K562 (cell line): ENCODE data around the gene GALNS. TPM values are rescaled to one million over a fixed set of nuclear protein-coding genes. Genes with fewer than 3 reads are reported as not detected.

ENCODE experiments used
- JUND ChIP-seq, 2 experiments: IDR thresholded peaks; 2 replicates in 1 of 2; 3 replicates in 1 of 2; pipeline ENCODE4 v1.6.1; 2011; ENCODE audit warnings: borderline replicate concordance in 2 of 2, low read depth in 2 of 2, low read length in 2 of 2, improper control_type of control experiment in 1 of 2, missing biosample characterization in 1 of 2, missing genetic modification characterization in 1 of 2, missing genetic modification reagents in 1 of 2
- L3MBTL2 ChIP-seq: fragments of 450-650 bp; IDR thresholded peaks from 2 replicates; pipeline ENCODE4 v1.6.1; 2016; ENCODE audit warnings: mild to moderate bottlenecking, moderate library complexity
- ZFP36 ChIP-seq: fragments of 150-350 bp; IDR thresholded peaks from 2 replicates; pipeline ENCODE4 v1.6.1; 2018; ENCODE audit warnings: low read length, low read depth; ENCODE audit not compliant: partially characterized antibody
- ZNF217 ChIP-seq: sonication (generic); formaldehyde crosslinking; IDR thresholded peaks from 2 replicates; pipeline ENCODE4 v1.8.0; 2022; ENCODE audit warnings: mild to moderate bottlenecking, missing genetic modification reagents
- polyA plus RNA-seq, 8 experiments: library from polyadenylated mRNA; depleted of rRNA in 4 of 8; stranded (reverse) in 5 of 8; unstranded in 3 of 8; fragments of >200 nt; fragmentation: Nextera tagmentation in 2 of 8; fragmentation: Illumina TruSeq in 1 of 8; extraction: Ambion mirVana in 2 of 8; extraction: Trizol in 1 of 8; gene quantifications; 2 replicates each; pipeline versions ENCODE4 v1.2.1 to v1.2.3, GENCODE V29; 2011 to 2014; ENCODE audit warnings: inconsistent platforms in 1 of 8, missing spikeins in 1 of 8
- total RNA-seq, 7 experiments: library from RNA; depleted of rRNA in 6 of 7; stranded (reverse); fragments of >200 nt in 6 of 7; fragmentation: Illumina TruSeq in 2 of 7; extraction: Trizol in 2 of 7; gene quantifications; 2 replicates each; pipeline versions ENCODE4 v1.2.1 to v1.2.3, GENCODE V29; 2011 to 2021; ENCODE audit warnings: low replicate concordance in 1 of 7
- TF ChIP-seq, protein P1 (sequence below): fragments of 450-650 bp; IDR thresholded peaks from 2 replicates; pipeline ENCODE4 v1.7.0; 2016; ENCODE audit warnings: borderline replicate concordance

Gene GALNS
- total and polyA plus RNA-seq, 9 of the 15 experiments (the other 6 are each of a cell fraction or from before 2014, with no cell fraction given) = 0.38 to 13.2 (median 4.3) TPM

DNA sequence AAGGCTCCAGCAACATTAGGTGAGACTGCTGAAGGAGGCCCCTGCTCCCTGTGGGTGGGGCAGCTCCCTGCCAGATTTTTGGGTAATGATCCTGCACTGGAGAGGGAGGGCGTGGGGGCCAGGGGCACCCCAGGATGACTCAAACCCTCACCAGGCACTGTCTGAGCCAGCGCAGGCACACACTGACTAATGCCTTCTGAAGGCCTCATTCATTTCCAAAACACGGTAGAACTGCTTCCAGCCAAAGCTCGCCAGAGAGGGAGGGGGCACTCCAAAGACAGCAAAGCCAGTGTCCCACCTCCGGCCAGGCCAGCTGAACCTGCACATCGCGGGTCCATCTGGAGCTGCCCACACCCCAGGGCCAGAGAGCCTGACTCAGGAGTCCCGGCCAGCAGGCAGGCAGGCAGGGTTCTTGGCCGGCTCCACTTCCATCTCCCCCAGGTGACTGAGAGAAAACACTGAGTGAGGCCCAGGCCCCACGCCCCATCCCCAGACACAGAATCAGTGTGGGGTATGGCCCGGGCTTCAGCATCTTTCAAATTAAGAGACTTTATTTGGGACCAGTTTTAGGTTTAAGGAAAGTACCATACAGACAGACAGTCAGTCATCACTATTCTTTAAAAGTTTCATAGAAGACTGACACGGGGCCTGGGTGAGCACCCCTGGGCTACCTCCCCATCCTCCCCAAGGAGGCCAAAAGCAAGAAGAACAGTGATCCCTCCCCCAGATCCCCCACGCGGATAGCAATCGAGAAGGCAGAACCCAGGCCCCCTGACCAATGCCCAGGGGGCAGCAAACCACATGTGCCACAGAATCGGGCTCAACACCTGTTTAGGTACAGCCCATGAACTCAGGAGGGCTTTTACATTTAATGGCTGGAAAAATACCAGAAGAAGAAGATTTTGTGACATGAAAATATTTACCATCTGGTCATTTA is 74.0 kb downstream of the GALNS start (continued):
- TF ChIP-seq, protein P1, sequence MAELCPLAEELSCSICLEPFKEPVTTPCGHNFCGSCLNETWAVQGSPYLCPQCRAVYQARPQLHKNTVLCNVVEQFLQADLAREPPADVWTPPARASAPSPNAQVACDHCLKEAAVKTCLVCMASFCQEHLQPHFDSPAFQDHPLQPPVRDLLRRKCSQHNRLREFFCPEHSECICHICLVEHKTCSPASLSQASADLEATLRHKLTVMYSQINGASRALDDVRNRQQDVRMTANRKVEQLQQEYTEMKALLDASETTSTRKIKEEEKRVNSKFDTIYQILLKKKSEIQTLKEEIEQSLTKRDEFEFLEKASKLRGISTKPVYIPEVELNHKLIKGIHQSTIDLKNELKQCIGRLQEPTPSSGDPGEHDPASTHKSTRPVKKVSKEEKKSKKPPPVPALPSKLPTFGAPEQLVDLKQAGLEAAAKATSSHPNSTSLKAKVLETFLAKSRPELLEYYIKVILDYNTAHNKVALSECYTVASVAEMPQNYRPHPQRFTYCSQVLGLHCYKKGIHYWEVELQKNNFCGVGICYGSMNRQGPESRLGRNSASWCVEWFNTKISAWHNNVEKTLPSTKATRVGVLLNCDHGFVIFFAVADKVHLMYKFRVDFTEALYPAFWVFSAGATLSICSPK = no peak
- TF ChIP-seq ZFP36 = no peak
- TF ChIP-seq JUND (IDR thresholded peaks at IDR 0.05; ENCODE audit: borderline replicate concordance, low read depth, low read length) = peak; percentile 72
- peak; percentile 50; the same call in 1 of the 3 replicates for TF ChIP-seq JUND (tag; IDR thresholded peaks at IDR 0.05; ENCODE audit: borderline replicate concordance, low read depth, low read length)
- no peak for TF ChIP-seq ZNF217
- no peak for TF ChIP-seq L3MBTL2
